ENCODE measurements around the gene NOTCH1.
"Not testable (repeated sequence)": the region's sequence is repeated elsewhere in the genome, so short reads cannot be mapped to it uniquely, and the experiment has no call there.

NOTCH1 gene

DNA sequence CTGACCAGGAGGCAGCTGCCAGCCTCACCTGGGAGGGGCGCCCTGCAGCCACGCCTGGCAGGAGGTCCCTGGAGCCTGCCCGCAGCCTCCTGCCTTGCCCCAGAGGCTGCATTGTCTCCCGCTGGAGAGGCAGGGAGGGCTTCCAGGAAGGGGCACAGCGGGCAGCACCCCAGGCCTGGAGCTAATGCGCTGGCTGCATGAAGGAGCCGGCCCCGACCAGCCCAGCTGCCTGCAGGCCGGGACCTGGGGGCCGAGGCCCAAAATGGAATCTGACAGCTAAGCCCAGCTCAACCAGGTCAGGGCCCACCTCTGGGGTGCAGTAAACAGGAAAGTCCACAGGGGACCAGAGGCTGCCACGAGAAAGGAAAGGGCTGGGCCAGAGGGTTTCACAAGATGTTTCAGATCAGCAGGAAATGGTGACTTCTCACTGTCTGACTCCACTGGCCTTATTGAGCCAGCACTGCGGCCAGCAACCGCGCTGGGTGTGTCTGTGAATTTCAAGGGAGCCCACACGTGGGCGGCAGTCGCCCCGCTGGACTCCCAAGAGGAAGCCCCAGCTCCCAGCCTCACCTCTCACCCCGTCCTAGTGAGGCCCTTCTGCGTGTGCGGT, 18.6 kb upstream of the NOTCH1 start:
- DNase-seq (ENCODE audit: low spot score), result no peak

DNA sequence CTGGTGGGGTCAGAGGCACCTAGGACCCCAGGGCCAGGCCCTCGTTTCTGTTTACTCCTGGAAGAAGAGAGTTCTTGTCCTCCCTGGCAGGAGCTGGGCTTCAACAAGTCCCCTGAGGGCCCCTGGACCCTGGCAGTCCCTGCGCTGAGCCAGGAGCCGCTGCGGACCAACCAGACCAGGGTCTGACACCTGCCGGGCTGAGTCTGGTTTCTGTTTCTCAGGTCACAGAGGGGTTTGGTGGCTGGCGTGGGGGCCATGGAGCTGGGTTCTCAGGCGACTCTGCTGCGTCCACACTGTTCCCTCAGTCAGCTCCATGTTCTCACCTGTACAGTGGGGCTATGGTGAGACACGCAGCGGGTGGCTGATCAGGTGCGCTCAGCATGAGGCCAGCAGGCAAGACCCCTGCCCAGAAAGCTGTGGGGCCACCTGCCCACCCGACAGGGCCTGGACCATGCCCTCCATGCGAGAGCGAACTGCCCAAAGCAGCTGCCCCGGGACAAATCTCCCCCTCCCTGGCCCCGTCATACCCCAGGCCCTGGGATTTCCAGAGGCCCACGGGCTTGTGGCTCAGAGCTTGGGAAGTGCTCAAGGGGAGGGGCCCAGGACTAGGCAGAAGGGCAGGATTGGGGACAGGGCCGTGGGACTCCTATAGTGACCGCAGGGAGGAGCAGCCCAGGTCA, 17.9 kb upstream of the NOTCH1 start:
- no peak for DNase-seq (ENCODE audit: low spot score)

DNA sequence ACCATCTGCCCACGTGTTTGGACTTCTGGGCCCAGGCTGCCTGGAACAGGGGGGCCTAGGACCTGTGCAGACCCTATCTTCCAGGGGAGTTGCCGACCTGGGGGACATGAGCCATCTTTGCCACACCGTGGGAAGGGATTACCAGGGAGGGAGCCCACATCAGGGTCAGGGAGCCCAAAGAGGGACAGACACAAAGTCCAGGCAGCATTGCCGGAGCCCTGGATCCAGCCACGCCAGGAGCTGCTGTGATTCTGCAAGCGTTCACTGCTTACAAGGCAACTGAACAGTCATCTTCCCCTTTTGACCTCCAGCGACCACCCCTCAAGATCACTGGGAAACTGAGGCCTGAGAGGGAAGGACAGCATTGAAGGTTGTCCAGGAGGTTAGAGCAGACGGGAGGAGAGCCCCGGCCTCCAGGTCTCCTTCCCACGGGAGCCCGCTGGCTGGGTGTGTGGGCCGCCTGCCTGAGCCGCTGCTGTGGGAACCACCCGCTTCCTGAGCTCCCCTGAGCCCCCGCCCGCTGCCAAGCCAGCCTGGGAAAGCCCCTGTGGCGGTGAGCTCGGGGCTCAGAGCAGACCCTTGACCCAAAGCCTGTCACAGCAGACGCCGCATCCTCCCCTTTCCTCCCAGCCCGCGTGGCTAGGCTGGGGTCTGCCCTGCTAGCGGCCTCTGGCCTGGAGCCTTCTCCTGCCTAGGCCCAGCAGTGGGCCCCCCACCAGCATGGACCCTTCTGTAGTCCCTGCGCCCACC, 17.1 kb upstream of the NOTCH1 start:
- no peak for DNase-seq (ENCODE audit: low spot score)

DNA sequence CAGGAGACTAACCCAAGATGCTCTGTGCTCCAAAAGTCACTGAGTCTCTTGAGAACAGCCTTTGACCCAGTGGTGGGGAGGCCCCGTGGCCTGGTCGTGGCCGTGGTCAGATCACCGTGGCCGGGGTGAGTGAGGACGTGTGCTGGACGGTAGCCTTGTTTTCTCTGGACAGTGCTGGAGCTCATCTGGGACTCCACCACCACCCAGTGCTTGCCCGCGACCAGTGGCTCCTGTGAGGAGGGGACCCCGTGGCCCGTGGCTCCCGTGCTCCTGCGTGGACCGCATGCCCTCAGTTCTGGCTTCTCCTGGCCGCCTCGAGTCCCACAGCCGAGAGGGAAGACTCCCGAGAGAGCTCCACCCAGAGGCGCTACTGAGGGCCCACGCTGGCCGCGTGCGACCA, 15.9 kb upstream of the NOTCH1 start:
- no peak for DNase-seq (ENCODE audit: low spot score)

DNA sequence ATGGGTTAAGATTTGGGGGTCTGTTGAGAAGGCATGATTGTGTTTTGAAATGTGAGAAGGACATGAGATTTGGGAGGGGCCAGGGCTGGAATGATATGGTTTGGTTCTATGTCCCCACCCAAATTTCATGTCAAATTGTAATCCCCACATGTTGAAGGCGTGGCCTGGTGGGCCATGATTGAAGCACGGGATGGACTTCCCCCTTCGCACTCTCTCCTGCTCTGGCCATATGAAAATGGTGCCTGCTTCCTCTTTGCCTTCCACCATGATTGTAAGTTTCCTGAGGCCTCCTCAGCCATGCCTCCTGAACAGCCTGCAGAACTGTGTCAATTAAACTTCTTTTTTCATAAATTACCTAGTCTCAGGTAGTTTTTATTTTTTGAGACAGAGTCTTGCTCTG, 14.7 kb upstream of the NOTCH1 start:
- no peak for DNase-seq (ENCODE audit: low spot score)

DNA sequence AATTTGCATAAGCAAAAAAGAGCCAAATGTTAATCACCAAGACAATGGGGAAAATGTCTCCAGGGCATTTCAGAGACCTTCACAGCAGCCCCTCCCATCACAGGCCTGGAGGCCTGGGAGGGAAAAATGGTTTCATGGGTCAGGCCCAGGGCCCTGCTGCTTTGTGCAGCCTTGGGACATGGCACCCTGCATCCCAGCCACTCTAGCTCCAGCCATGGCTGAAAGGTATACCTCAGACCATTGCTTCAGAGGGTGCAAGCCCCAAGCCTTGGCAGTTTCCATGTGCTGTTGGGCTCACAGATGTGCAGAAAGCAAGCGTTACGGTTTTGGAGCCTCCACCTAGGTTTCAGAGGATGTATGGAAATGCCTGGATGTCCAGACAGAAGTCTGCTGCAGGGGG, 13.5 kb upstream of the NOTCH1 start:
- not testable (repeated sequence) for DNase-seq (ENCODE audit: low spot score)

DNA sequence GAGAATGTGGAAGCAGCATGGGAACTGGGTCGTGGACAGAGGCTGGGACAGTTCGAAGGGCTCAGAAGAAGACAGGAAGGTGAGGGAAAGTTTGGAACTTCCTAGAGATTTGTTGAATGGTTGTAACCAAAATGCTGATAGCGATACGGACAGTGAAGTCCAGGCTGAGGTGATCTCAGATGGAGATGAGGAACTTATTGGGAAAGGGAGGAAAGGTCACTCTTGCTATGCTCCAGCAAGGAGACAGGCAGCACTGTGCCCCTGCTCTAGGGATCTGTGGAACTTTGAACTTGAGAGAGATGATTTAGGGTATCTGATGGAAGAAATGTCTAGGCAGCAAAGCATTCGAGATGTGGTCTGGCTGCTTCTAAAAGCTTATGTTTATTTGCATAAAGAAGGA, 13.0 kb upstream of the NOTCH1 start:
- not testable (repeated sequence) for DNase-seq (ENCODE audit: low spot score)

DNA sequence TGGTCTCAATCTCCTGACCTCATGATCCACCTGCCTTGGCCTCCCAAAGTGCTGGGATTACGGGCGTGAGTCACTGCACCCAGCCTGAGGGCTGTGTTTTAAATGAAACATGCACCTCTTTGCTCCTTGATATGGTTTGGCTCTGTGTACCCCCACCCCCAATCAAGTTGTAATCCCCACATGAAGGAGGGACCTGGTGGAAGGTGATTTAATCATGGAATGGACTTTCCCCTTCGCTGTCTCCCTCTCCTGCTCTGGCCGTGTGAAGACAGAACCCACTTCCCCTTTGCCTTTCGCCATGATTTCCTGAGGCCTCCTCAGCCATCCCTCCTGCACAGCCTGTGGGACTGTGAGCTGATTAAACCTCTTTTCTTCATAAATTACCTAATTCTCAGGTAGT, 12.5 kb upstream of the NOTCH1 start:
- DNase-seq (ENCODE audit: low spot score), result no peak

DNA sequence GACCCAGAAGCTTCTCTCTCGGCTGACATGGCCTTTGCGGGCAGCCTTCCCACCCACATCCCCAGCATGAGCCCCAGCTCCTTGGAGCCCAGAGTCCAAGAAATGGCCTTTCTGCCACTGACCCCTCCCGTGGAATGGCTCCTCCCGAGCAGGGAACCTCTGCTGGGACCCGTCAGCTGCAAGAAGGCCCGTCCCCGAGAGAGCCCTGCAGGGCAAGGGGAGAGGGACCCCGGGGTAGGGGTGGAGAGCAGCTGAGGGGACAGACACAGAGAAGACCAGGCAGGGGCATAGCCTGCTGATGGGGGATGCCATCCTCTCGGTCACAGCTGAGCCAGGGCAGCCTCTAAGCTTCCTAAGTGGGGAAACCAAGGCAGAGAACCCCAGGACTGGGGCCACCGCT, 11.2 kb upstream of the NOTCH1 start:
- DNase-seq (ENCODE audit: low spot score), result no peak

DNA sequence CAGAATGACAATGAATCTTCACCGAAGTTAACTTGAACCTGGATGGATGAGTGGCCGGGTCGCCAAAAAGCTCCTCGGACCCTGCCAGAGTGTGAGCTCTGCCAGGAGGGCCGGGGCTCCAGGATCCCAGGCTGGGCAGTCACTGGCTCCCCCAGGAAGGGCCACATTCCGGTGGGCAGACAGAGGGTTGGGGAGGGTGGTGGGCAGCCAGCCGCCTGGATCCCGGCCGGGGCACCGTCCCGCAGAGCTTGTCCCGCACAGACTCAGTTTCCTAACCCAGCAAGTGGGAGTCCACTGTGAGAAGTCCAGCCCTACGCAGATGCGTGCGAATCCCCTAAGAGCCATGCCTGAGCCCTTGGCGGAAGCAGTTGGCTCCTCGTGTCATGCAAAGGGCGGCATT, 10.3 kb upstream of the NOTCH1 start:
- no peak for DNase-seq (ENCODE audit: low spot score)

DNA sequence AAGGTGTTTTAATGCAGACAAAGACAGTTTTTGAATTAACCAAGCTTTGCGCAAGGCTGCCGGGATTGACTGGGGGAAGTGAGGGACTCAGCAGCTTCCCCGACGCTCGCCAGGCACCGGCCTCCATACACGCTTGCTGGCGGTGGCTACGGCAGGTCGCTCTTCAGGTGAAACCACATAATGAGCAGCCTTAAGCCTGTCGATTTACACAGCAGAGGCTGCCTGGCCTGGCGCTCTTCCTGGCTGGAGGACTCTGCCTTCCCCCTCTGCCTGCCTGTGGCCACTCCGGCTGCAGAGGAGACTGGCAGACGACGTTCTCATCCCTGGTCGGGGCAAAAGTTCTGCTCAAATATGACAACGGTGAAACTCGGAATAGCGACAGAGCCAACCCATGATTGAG, 9.0 kb upstream of the NOTCH1 start:
- DNase-seq (ENCODE audit: low spot score), result no peak

DNA sequence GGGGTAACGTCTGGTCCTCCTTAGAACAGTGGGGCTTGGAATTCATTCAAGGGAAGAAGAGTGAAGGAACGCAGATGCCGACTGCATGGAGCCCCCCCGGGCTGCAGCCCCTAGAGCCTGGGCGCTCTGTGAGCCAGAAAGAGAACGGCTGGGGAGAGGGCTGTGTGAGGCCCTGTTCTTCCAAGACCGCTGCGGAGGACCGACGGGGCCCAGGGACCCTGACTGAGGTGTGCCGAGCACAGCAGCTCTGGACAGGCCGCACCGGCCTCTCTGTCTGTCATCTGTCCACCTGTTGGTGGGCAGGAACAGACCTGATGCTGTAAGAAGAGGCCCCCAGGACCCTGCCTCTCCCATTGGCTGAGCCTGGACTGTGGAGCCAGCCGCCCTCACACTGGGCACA, 7.7 kb upstream of the NOTCH1 start:
- DNase-seq (ENCODE audit: low spot score), result no peak

DNA sequence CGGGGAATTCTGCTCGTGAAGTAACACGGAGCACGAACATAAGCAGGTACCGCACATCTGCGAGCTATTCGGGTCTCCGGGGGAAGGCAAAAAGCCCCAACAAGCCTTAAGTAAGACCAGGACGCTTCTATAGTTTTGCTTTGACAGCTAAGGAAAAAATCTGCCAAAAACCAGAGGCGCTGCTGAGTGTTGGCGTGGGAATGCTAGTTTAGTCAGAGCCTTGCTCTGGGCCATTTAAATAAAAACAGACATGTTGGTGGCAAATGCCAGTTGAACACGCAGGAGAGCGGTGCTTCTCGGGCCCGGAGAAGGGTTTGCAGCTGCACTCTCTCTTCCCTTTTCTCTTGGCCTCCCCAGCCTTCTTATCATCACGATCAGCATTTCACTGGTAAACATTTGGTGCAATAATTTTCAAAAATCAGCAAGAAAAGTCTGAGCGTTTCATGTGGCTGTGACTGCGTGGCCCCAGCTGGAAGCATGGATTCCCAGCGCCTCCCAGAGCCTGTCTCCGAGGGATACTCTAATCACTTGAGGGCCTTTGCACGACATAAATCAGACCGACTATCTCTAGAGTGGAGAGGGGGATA, 6.4 kb upstream of the NOTCH1 start:
- DNase-seq (ENCODE audit: low spot score), result no peak

DNA sequence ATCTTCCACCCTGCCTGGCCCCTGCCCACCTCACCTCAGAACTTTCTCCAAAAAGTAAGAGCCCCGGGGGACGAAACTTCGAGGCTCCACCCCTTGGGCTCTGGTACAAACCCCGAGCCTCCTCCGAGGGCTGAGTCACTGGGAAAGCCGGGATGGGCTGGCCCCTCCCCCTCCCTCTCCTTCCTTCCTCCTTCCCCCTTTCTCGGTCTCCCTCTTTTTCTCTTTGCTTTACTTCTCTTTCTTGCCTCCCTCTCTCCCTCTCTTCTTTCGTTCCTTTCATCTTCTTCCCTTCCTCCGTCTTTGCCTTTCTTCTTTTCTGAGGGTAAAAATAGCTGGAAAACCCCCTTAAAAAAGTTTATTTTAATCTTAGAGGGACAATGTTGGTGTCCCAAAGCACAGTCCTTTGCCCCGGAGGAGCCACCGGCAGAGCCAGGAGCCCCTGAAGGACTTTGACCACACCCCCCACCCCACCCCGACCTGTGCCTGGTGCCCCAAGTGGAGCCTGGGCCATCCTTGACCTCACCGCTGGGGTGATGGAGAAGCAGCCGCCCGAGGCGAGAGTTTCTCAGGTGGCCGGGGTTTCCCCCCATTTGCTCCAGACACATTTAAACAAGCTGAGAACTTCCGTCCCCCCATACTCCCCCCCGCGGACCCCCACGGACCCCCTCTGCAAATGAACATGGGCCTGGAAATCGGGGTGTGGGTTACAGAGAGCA, 5.7 kb upstream of the NOTCH1 start:
- peak; percentile 83 for DNase-seq (ENCODE audit: low spot score)

DNA sequence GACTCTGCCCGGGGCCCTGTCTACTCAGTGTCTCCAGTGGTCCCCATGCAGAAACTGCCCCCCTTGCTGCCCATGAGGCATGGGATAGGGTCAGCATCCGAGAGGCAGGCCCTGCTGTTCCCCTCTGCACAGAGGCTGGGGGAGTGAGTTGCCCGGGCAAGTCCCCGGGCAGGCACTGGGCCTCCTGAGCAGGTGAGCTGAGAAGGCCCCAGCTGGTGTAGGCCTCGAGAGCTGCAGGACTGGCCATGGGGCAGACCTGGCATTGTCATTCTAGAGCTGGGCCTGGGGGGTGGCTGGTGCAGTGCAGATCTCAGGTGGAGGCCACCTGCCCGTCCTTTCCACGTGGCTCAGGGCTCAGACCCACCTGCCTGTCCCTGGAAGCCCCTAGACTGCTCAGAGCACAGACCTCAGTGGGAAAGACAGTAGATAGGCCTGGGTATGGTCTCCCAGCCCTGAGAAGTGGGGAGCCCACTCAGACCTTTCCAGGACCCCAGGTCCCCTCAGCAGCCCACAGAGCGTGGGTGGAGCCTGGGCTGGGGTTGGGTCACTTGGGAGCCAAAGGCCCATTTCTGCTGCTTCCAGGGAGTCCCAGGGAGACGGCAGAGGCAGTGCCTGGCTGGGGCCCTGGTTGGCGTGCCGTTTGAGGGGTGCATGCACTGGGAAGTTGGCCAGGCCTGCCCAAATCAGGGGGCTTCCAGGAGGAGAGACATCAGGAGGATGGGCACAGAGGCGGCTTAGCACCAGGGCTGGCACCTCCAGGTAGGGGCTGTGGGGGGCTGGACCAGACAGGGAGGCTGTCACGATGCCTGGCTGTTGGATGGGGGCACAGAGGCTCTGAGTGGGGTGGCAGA, 4.8 kb upstream of the NOTCH1 start:
- no peak for DNase-seq (ENCODE audit: low spot score)

DNA sequence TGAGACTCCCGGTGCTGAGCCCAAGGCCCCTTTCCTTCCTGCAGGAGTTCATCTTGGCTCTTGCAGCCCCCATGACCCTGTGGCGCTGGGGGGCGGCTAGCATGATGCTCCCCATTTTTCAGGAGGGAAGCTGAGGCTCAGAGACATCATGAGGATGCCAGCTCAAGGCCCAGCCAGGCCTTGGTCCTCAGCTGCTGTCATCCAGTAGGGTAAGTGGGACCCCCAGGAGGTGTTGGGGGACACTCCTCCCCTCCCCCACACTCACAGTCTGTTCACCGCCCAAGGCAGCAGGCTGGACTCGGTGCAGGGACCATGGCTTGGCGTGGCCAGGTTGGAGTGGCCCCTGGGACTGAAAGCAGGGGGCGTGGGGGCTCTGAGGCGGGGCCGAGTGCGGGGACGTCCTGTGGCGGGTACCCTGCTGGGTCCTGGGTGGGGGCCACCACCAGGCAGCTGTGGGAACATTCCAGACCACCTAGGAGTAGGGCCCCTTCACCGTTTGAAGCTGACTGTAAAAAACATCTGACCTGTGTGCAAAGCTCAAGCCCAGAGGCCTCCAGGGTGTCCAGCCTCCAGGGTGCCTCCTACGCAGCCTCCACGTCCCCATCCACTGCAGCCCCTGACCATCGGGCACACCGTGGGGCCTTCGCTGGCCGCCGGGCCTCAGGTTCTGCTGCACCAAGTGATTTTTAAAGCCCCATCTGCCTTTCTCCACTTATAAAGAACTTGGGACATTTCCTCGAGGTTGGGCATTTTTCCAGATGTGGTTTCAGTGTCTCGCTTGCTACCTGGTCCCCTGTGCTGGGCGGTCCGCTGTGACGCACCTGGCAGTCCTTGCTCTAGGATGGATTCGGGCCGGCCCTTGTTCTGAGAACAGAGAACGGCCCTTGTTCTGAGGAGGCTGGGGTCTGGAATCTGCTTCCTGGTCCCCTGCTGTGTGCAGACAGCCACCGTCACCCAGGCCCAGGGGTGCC, 3.4 kb upstream of the NOTCH1 start:
- no peak for DNase-seq (ENCODE audit: low spot score)

DNA sequence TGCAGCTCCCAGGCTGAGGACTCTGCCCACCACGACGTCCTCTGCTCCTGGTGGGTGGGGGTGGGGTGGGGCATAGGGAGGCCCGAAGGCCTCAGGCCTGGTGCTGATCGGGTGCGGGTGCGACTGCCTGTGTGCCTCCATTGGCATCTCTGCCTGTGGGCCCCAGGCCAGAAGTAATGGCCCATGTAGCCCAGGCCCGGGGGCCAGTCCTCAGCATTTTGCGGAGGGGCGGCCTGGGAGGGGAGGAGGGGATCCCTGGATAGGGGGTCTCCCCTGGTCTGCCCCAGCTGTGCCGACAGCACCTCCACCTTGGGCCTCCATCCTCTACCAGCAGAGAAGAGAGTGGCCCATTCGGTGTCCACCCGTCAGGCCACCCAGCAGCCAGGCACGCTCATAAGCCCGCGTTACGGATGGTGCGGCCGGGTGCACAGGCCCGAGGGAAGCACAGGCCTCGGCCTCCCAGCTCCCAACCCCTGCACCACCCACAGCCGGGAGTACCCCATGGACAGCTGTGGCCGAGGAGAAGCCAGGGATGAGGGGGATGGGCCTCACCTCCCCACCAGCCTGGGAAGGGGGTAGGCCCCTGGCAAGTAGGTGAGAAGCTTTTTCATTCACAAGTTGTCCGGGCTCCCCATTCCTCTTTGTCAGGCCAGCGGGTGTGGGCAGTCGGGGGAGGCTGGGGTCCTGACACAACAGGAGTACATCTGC, 1.8 kb upstream of the NOTCH1 start:
- no peak for DNase-seq (ENCODE audit: low spot score)

DNA sequence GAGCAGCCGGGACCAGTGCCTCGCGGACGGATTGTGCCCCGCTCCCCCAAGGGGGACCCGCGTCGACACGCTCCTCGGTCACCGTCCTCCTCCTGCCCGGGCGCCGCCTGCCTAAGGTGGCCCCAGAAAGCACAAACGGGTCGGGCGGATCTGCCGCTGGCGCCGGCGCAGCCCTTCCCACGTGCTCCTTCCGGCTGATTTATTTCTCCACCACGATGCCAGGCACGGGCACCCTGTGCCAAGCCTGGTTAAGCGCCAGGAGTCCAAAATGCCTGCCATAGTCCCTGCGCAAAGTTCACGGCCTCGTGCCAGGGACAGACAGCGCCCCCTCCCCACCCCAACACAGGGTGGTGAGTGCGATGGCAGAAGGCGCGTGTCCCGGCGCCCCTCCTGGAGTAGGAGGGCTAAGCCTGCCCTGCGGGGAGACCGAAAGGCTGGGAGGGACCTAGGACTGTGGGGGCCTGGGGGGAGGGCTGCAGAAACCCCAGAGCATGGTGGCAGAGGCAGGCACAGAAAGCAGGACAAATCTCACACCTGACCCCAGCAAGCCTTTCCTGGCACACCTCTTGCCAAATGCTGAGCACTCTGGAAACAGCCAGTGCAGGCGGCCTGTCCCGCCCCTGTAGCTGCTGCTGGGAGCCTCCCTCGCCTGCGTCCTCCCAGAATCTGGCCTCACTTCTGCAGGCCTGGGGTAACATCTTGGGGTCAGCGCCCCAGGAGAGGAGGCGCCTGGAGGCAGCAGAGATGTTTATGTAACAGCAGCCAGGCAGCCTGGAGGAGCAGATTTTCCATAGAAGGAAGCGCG, 1.1 kb upstream of the NOTCH1 start:
- no peak for DNase-seq (ENCODE audit: low spot score)

DNA sequence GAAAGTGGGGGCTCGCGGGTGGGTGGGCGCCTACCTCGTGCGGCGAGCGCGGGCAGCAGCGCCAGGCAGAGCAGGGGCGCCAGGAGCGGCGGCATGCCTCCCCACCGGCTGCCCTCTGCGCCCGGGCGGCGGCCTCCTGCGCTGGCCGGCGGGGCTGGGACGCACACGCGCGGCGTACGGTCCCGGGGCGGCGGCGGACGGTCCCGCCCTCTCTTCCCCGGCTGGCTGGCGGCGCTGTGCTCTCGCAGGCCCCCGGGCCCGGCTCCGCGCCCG, 220 bp downstream of the NOTCH1 start:
- no peak for DNase-seq (ENCODE audit: low spot score)

Data from iPS-NIHi11 (cell line).